Measurements from ENCODE around the gene CMTM7.
"Not testable (repeated sequence)": the region's sequence is repeated elsewhere in the genome, so short reads cannot be mapped to it uniquely, and the experiment has no call there.

Gene CMTM7

GRCh38 chr3:32460817-32461496 lies 69.3 kb downstream of the CMTM7 start:
- peak; percentile 72 for DNase-seq

GRCh38 chr3:32462191-32462986 lies 70.7 kb downstream of the CMTM7 start:
- DNase-seq, result not testable (repeated sequence)

- DNase-seq, result not testable (repeated sequence)
Measured at GRCh38 chr3:32463415-32463814, 71.8 kb downstream of the CMTM7 start.

GRCh38 chr3:32464726-32465125 lies 73.1 kb downstream of the CMTM7 start:
- not testable (repeated sequence) for DNase-seq

GRCh38 chr3:32466808-32467207 lies 75.2 kb downstream of the CMTM7 start:
- DNase-seq, result peak; percentile 35

- DNase-seq, result peak; percentile 85
Measured at GRCh38 chr3:32467333-32468070, 75.8 kb downstream of the CMTM7 start.

- no peak for DNase-seq
Measured at GRCh38 chr3:32469151-32469874, 77.7 kb downstream of the CMTM7 start.

- DNase-seq, result no peak
Measured at GRCh38 chr3:32470362-32470761, 78.7 kb downstream of the CMTM7 start.

DNA sequence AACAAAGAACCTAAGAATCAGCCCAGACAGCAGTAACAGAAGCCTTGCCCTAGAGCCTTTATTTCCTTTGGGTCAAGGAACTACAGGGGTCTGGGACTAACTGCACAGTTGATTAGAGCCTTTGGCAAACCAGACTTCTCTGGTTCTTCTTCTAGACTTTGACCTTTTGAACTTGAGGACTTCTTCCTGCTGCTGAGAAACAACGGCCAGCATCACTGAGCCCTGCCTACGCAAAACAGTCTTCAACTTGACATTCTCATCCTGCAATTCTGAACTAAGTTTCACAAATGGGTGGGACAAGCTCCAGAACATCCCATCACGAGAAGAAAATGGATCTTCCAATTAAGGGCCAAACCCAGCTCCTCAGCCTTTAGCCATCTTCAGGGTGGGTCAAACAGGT lies 79.6 kb downstream of the CMTM7 start:
- DNase-seq, result no peak

- not testable (repeated sequence) for DNase-seq
Measured at GRCh38 chr3:32472151-32472550, 80.5 kb downstream of the CMTM7 start.

DNA sequence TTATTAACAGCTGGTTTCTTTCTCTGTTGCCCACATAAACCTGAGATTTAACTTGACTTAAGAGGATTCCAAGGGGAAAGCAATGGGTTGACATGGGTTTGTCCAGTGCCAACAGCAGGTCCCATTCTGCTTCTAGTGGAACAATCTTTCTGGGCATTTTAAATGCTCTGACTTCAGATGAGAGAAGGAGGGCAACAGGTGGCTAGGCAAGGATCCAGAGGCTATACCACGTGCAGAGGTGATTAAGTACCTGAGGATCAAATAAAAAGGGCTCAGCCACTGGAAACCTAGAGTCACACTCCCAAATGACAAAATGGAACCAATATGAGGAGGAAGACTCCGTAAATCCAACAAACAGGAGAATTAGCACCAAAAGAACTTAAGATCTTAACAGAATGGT lies 82.5 kb downstream of the CMTM7 start:
- DNase-seq, result no peak

- DNase-seq, result no peak
Measured at GRCh38 chr3:32480604-32481003, 89.0 kb downstream of the CMTM7 start.

GRCh38 chr3:32481791-32482631 lies 90.4 kb downstream of the CMTM7 start:
- no peak for DNase-seq

DNA sequence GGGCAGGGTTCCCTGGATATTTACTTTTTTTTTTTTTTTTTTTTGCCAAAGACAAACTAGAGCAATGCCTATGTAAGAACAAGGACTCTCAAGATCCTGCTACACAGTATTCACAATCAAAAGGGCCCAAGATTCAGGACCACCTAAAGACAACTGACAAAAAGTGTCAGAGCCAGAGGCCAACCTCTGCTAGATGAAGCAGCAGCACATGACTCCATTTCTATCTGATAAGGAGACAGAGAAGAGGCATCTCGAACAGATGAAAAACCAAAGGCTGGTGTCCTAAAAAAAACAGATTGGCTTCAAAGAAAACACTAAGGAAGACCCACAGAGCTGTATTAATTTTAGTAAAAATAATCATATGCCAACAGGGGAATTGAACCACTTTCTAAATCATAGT lies 91.0 kb downstream of the CMTM7 start:
- no peak for DNase-seq

DNA sequence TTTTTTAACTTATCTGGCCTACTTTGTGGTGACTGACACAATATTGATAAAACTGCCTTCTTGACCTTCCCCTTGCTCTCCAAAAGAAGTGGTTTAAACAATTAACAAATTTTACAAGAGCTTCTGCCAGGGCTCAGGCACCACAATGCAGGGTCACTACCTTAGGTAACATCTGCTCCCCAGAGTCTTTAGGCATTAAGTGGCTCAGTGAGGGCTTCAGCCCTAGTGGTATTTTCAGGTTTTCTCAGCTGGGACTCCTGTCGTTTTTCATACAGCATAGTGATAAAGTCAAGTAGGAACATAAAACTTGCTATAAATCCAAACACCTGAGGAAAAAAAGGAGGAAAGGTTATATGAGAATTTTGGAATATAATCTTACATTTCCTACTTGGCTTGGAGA lies 92.1 kb downstream of the CMTM7 start:
- DNase-seq, result no peak

- DNase-seq, result no peak
Measured at GRCh38 chr3:32484436-32484835, 92.8 kb downstream of the CMTM7 start.

DNA sequence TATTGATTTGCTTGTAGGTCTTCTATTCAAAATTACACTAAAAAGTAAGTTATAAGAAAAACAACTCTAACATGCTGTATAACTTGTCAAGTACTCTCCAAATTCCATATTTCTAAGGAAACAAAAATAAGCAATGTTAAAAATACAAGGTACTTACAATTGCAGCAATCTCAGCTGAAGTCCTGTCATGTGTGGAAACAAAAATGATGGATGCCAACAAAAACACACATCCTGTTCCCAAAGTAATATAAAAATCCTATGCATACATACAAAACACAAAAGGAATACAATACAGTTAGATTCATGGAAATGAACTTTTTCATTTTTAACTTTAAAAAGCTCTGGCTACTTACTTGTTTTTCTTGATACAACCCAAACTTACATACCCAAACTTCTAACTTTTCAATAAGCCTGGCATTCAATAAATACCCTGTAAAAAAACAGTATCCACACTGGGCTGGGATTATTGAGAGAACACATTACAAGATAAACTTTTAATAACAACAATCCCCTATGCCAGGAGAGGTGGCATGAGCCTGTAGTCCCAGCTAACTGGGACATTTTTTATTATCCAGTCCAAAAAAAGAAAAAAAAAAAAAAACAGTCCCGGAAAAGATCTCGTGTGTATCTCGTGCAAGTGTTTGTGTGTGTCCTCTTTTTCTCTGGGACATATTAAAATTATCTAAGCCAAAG lies 96.3 kb downstream of the CMTM7 start:
- DNase-seq, result no peak

DNA sequence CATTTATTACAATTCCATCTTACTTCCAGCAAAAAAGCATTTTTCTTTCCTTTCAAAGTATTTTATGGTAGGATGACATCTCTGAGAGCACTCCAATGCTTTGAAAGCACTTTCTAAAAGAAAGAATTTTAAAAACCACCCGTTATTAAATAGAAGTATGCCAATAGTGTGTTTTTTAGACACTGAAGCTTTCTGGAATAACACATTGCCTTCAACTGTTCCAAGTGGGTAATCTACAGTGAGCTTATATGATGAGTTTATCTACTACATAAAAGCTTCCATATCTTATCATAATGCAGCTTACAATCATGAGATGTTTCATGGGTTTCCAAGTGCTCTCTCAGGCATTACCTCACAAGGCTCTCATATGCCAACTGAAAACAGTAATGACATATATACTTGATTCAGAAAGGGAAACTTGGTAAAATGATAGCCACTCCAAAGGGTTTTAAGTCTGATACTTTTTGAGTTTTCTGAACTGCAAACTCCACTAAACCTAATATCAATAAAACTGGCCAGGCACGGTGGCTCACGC lies 96.9 kb downstream of the CMTM7 start:
- no peak for DNase-seq

- no peak for DNase-seq
Measured at GRCh38 chr3:32492684-32493436, 101.2 kb downstream of the CMTM7 start.

Data from islet precursor cell (in vitro differentiated cells).